HCT116 (cell line): ENCODE measurements around the gene C1orf21.

Source experiments
- POLR2A ChIP-seq: IDR thresholded peaks from 2 replicates; pipeline ENCODE4 v1.7.0; 2011; ENCODE audit warnings: borderline replicate concordance; ENCODE audit not compliant: insufficient read depth, insufficient read length; ENCODE audit errors: extremely low read depth
- POLR2AphosphoS5 ChIP-seq: IDR thresholded peaks from 2 replicates; pipeline ENCODE4 v1.6.1; 2011; ENCODE audit warnings: mild to moderate bottlenecking, low read depth, low read length, moderate library complexity

DNA sequence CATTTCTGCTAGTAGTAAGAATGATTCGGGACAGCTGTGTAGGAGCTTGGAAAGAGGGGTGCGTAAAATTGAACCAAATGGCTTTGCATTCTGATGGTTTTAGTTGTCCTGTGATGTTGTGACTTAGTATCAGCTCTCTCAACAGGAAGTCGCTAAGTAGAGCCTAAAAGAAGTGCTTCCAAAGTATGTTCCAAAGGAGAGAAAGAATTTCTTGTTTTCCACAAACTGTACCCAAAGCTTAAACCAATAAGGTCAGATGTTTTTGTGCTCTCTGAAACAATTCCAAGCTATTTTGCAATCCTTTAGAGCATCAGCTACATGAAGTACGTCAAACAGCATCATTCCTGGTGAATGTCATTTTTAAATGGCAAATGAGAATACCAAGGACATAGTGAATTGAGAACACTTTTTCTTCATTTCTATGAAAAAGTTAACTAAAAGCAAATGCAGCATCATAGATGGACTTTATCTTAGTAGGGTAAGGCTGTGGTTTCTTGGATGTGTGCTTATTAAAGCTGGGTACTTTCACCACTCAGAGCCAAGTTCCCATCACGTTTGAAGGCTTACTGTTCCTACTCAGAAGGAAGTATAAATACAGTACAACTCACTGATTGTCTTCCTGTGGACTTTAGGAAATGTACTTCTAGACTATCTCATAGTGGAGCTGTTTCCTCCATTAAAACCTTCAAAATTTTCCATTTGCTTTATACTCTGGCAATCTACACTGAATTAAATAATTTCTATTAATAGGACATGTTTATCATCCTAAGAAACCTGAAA is 148.6 kb downstream of the C1orf21 start:
- TF ChIP-seq POLR2AphosphoS5, result no peak
- TF ChIP-seq POLR2A, result no peak
